ENCODE results near the gene MCM9. TPM values are rescaled to one million over a fixed set of nuclear protein-coding genes. Genes with fewer than 3 reads are reported as not detected.
A peak's percentile ranks its signal among the peaks of the same experiment; 100 is the strongest.

MCM9 gene
- total RNA-seq, 2 experiments from 2014 or later = 16.3 to 16.4 TPM

DNA sequence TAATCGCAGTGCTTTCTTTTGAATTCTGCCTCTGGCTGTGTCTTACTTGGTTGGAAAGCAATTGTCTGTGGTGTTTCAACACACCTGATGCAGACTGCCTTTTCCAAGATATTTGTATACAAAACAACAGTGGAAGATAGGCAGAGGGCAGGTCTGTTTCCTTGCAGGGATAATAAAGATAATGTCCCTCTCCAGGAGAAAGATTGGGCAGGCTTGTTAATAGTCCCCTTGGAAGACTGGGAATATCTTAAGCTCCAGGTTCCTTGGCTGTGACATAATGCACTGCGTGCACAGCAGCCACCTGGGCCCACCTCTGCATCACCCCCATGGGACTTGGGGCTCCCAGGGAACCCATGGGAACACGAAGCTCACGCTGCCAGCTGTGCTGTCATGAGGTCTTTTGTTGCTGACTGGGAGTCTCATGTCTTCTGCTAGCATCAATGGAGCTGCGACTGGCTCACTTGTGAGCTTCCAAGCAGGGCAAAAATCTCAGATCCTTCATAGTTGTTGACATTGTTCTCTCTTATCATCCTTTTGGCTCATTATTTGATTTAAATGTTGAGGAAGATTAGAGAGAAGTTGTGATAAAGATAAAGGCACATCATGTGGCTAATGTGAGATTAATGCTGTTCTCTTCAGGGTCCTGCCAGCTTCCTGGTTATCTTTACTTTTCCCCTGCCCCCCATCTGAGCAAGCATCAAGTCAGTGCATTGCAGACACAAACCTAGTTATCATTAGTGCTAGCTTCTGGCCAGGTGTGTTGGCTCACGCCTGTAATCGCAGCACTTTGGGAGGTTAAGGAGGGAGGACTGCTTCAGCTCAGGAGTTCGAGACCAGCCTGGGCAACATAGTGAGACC lies 148.1 kb downstream of the MCM9 start:
- intact Hi-C loops (cut with micrococcal nuclease) = no loop called here
- H3K27me3 Mint-ChIP-seq (ENCODE audit: low read depth) = no peaks in the 10 kb centered on the region

DNA sequence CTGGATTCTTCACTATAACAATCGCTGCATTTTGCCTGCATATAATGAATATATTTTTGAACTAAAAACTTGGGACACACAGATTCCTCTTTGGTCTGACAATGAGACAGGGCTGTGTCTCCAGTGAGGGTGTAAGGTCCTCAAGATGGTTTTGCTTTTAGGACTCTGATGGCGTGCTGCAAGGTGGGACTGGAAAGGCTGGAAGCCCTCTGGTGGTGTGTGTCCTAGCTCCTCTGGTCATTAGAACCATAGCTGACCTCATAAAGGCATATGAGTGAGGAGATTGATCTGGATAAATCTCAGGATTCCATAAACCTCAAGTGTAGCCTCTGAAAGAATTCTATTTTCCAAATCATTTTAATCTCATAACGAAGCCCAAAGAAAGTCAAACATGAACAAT lies 149.4 kb downstream of the MCM9 start:
- Mint-ChIP-seq H3K4me1 (ENCODE audit: low read depth) (peaks cover 28% of the 10 kb centered on the region), H3K27me3 (ENCODE audit: low read depth) (no peaks in the 10 kb centered on the region), H3K36me3 (ENCODE audit: low read depth) (no peaks in the 10 kb centered on the region), H3K4me3 (no peak overlapping the region), H3K27ac (no peak overlapping the region), H3K9me3 (no peaks in the 10 kb centered on the region)
- CTCF ChIA-PET = interaction anchor here (0.7 to 3.7 kb wide), 3 partner anchors 8 to 197 kb away, joined by 3 to 17 read pairs (median 4); no protein-coding TSS in a partner anchor
- intact Hi-C loops (cut with micrococcal nuclease) = no loop called here
- DNase-seq = no peak

More for the DNA sequence above, 148.1 kb downstream of the MCM9 start:
- CTCF ChIA-PET = interaction anchor here (0.6 to 3.7 kb wide), 6 partner anchors 9 to 264 kb away, joined by 3 to 17 read pairs (median 6); no protein-coding TSS in a partner anchor
- no peak for DNase-seq
- Mint-ChIP-seq H3K4me3 (no peak overlapping the region), H3K9me3 (peaks cover 6% of the 10 kb centered on the region), H3K36me3 (ENCODE audit: low read depth) (peaks cover 6% of the 10 kb centered on the region), H3K4me1 (ENCODE audit: low read depth) (peaks cover 40% of the 10 kb centered on the region), H3K27ac (no peak overlapping the region)

DNA sequence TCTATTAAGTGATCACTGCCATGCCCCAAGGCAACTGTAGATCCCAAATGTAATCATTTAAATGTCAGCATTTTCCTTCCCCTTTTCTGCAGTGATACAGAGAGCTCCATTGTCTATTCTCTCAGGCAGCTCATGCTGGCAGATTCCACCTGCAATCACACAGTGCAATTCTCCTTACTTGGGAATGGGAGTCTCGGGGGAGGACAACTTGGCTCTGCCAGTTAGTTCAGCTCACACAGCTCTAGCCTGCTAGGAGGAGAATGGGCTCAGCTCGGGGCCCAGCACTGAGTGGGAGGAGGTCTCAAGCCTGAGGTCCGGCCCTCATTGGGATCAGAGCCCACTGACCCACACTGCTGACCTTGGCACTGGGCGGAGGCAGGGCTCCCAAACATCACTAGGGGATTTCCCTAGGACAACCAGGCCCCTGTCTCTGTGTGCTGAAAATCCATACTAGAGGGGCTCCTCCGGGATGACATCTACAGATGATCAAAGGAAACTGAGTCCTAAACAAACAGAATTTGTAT lies 150.3 kb downstream of the MCM9 start:
- CTCF ChIA-PET = interaction anchor here (0.6 to 1.3 kb wide), 3 partner anchors 15 to 285 kb away, joined by 3 to 6 read pairs (median 4); no protein-coding TSS in a partner anchor

DNA sequence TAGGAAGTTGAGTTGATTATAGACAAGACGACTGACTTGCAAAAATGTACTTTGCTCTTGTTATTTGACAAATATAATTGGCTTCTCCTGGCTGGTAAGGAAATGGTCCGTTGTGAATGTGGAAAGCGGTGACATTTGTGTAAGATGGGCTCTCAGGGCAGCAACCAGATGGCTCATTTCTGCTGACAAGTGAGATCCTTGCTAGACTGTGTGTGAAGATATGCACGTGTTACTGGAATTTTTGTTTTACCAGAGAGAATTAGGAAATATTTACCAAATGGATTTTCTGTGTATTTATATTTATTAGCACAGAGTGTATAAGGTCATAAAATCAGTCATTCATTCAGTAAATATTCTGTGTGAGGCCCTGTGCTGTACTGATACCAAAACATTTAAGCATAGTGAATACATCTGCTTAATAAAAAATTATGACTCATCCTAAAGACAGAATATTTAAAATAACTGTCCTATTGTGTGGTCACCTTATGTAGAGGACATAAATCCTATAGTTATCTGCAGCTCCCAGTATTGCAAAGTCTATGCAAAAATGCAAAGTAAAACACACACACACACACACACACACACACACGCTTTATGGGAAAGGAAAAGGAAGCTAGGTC lies 150.9 kb downstream of the MCM9 start:
- H3K36me3 Mint-ChIP-seq (ENCODE audit: low read depth) = no peaks in the 10 kb centered on the region
- H3K27me3 Mint-ChIP-seq (ENCODE audit: low read depth) = no peaks in the 10 kb centered on the region
- no peak overlapping the region for H3K27ac Mint-ChIP-seq
- intact Hi-C loops (cut with micrococcal nuclease) = no loop called here
- H3K9me3 Mint-ChIP-seq = no peaks in the 10 kb centered on the region
- CTCF ChIA-PET = interaction anchor here (0.6 to 1.3 kb wide), 4 partner anchors 16 to 284 kb away, joined by 3 to 6 read pairs (median 4); no protein-coding TSS in a partner anchor
- DNase-seq = no peak
- H3K4me3 Mint-ChIP-seq = no peak overlapping the region
- peaks cover 18% of the 10 kb centered on the region for H3K4me1 Mint-ChIP-seq (ENCODE audit: low read depth)

More for the DNA sequence above, 150.3 kb downstream of the MCM9 start:
- Mint-ChIP-seq H3K27me3 (ENCODE audit: low read depth) (no peaks in the 10 kb centered on the region), H3K4me1 (ENCODE audit: low read depth) (peaks cover 23% of the 10 kb centered on the region), H3K4me3 (no peak overlapping the region), H3K36me3 (ENCODE audit: low read depth) (no peaks in the 10 kb centered on the region), H3K27ac (no peak overlapping the region), H3K9me3 (no peaks in the 10 kb centered on the region)
- intact Hi-C loops (cut with micrococcal nuclease) = no loop called here
- no peak for DNase-seq

DNA sequence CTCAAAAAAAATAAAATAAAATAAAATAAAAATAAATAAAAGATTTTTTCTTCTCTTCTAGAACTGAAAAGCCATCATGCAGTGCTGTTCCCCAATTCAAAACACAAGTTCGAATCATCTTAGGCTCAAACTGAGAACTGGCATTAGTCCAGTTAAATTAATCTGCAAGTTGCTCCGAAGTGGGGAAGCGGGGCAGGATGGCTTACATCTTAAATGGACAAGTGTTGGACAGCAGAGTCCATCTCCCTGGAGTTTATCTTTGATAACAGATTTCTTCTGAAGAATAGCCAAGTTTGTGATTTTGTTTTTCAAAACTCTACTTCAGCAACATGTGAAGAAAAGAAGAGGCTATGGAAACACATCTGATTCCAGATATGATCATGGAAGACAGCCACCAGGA lies 152.3 kb downstream of the MCM9 start:
- no peak for DNase-seq
- Mint-ChIP-seq H3K27ac (no peak overlapping the region), H3K4me3 (no peak overlapping the region), H3K27me3 (ENCODE audit: low read depth) (no peaks in the 10 kb centered on the region), H3K9me3 (no peaks in the 10 kb centered on the region), H3K36me3 (ENCODE audit: low read depth) (no peaks in the 10 kb centered on the region), H3K4me1 (ENCODE audit: low read depth) (peaks cover 10% of the 10 kb centered on the region)
- CTCF ChIA-PET = no interaction called here
- intact Hi-C loops (cut with micrococcal nuclease) = no loop called here

DNA sequence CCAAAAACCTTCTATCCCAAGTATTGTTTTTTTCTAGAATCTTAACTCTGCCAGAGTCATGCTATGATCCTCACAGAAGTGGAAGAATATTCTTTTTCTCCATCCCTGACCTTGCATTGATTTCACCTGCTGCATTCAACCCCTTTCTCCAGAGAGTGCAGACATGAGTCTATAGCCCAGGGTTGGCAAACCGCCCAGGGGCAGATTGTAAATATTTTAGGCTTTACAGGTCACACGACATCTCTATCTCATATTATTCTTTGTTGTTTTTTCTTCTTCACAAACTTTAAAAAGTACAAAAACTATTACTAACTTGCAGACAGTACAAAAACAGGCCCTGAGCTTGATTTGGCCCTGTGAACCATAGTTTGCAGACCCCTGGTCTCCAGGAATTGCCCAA lies 153.1 kb downstream of the MCM9 start:
- peaks cover 13% of the 10 kb centered on the region for H3K4me1 Mint-ChIP-seq (ENCODE audit: low read depth)
- intact Hi-C loops (cut with micrococcal nuclease) = no loop called here
- CTCF ChIA-PET = no interaction called here
- DNase-seq = no peak
- no peaks in the 10 kb centered on the region for H3K27me3 Mint-ChIP-seq (ENCODE audit: low read depth)
- H3K36me3 Mint-ChIP-seq (ENCODE audit: low read depth) = no peaks in the 10 kb centered on the region
- no peaks in the 10 kb centered on the region for H3K9me3 Mint-ChIP-seq
- H3K4me3 Mint-ChIP-seq = no peak overlapping the region
- H3K27ac Mint-ChIP-seq = no peak overlapping the region

DNA sequence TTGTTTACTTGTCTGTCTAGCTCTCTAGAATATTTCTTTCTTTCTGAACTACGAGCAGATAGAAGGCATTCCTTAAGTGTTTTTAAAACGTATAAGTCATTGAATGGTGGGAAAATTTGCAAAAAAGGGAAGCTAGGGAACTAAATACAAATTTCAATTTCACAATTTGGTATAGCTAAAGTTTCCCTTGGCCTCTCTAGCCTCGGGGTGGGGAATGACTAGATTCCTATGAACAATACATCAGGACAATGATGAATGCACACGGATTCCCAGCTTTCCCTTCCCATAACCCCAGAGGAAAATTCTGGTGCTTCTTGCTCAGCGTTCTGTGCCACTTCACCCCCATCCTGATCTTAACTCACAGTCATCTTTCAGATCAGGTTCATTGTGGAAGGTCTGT lies 154.3 kb downstream of the MCM9 start:
- Mint-ChIP-seq H3K27ac (no peak overlapping the region), H3K27me3 (ENCODE audit: low read depth) (no peaks in the 10 kb centered on the region), H3K36me3 (ENCODE audit: low read depth) (no peaks in the 10 kb centered on the region), H3K4me3 (no peak overlapping the region), H3K9me3 (no peaks in the 10 kb centered on the region), H3K4me1 (ENCODE audit: low read depth) (peaks cover 21% of the 10 kb centered on the region)
- CTCF ChIA-PET = interaction anchor here (1.1 to 2.3 kb wide), 2 partner anchors 19 to 215 kb away, joined by 3 to 8 read pairs; no protein-coding TSS in a partner anchor
- intact Hi-C loops (cut with micrococcal nuclease) = no loop called here
- no peak for DNase-seq

DNA sequence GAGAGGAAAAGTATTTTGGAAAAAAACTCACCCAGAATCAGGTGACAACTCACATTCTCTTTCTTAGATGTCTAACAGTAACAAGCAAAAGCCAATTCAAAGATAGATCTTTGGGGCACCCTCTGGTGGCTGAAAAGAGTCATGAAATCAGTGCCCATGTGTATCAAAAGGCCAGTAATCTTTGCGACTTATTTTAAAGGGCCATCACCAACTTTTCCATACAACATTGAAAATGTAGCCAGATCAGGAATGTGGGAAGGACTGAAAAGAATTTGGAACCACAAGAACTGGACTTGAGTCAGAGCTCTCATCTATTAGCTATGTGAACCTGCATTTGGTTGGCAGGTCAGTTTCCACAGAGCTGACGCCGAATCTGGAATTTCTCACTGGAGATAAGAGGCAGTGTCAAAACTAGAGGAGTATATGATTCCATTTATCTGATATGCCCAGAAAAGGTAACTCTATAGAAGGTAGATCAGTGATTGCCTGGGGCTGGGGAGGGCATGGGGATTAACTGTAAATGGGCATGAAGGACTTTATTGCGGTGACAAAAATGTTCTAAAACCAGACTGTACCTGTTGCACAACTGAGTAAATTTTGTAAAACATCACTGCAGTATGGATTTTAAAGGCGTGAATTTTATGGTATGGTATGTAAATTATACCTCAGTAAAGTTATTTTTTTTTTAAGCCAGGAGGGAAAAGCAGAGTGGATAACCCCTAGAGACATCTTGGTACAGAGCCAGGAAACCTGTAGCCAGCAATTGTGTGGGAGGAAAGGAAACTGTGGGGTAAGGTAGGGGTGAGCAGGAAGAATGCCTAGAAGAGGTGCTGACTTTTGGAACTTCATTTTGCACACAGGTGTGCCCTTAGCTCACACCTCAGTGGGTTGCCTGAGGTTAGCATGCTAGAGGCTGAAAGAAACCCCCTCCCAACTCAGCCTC lies 158.1 kb downstream of the MCM9 start:
- H3K27ac Mint-ChIP-seq = peak overlapping the region; percentile 47
- no peaks in the 10 kb centered on the region for H3K9me3 Mint-ChIP-seq
- intact Hi-C loops (cut with micrococcal nuclease) = loop anchor here (1.0 to 10.0 kb wide), 11 partner anchors 19 to 492 kb away; partner anchors contain the start of gene CEP85L
- H3K4me3 Mint-ChIP-seq = no peak overlapping the region
- CTCF ChIA-PET = interaction anchor here (0.6 to 3.2 kb wide), 11 partner anchors 8 to 211 kb away, joined by 3 to 17 read pairs (median 3); no protein-coding TSS in a partner anchor
- H3K36me3 Mint-ChIP-seq (ENCODE audit: low read depth) = no peaks in the 10 kb centered on the region
- peaks cover 23% of the 10 kb centered on the region for H3K4me1 Mint-ChIP-seq (ENCODE audit: low read depth)
- H3K27me3 Mint-ChIP-seq (ENCODE audit: low read depth) = no peaks in the 10 kb centered on the region
- peak; percentile 85 for DNase-seq

DNA sequence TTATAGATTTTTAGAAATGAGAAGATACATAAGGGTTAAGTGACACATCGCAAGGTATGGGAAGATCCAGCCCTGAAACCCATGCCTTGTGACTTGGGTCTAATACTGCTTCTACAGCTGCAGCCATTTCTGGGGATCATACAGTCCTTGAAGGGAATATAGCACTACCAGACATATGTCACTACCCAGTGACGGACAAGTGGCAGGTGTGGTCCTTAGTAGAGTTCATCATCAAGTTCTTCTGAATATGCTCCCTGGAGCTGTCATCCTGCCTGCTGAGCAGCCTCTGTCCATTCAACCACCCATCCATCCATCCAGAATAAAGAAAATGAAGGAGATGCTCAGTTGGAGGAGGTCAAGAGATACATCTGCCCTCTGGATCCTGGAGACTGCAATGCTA lies 159.6 kb downstream of the MCM9 start:
- CTCF ChIA-PET = interaction anchor here (0.8 to 2.2 kb wide), 7 partner anchors 12 to 210 kb away, joined by 3 to 15 read pairs (median 5); no protein-coding TSS in a partner anchor
- intact Hi-C loops (cut with micrococcal nuclease) = loop anchor here (10.0 kb wide), 1 partner anchor 291 kb away; no protein-coding TSS in a partner anchor

DNA sequence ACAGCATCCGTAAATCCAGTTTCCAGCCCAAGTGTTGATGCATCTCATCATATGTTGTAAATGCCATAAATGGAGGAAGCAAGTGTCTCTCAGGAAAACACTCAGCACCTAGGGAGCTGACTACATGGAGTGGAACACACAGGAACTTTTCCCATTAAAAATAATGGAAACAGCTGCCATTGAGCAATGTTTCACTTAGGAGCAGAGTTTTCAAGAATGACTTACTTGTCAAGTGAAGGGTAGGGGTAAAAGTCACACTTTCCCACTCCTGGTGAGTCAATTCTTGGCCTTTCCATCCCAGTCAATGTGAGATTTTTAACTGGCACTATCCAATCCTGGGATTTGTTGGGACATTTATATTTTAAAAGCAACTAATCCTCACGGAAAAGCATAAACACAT lies 160.4 kb downstream of the MCM9 start:
- no peaks in the 10 kb centered on the region for H3K27me3 Mint-ChIP-seq (ENCODE audit: low read depth)
- no peak overlapping the region for H3K4me3 Mint-ChIP-seq
- no peaks in the 10 kb centered on the region for H3K36me3 Mint-ChIP-seq (ENCODE audit: low read depth)
- no peak for DNase-seq
- peaks cover 30% of the 10 kb centered on the region for H3K4me1 Mint-ChIP-seq (ENCODE audit: low read depth)
- CTCF ChIA-PET = interaction anchor here (1.1 to 2.1 kb wide), 5 partner anchors 26 to 209 kb away, joined by 3 to 10 read pairs (median 4); no protein-coding TSS in a partner anchor
- intact Hi-C loops (cut with micrococcal nuclease) = loop anchor here (10.0 kb wide), 1 partner anchor 290 kb away; no protein-coding TSS in a partner anchor
- no peaks in the 10 kb centered on the region for H3K9me3 Mint-ChIP-seq
- no peak overlapping the region for H3K27ac Mint-ChIP-seq

More for the DNA sequence above, 159.6 kb downstream of the MCM9 start:
- no peak overlapping the region for H3K27ac Mint-ChIP-seq
- no peaks in the 10 kb centered on the region for H3K9me3 Mint-ChIP-seq
- H3K36me3 Mint-ChIP-seq (ENCODE audit: low read depth) = no peaks in the 10 kb centered on the region
- H3K4me1 Mint-ChIP-seq (ENCODE audit: low read depth) = peaks cover 24% of the 10 kb centered on the region
- DNase-seq = no peak
- H3K4me3 Mint-ChIP-seq = no peak overlapping the region
- no peaks in the 10 kb centered on the region for H3K27me3 Mint-ChIP-seq (ENCODE audit: low read depth)

DNA sequence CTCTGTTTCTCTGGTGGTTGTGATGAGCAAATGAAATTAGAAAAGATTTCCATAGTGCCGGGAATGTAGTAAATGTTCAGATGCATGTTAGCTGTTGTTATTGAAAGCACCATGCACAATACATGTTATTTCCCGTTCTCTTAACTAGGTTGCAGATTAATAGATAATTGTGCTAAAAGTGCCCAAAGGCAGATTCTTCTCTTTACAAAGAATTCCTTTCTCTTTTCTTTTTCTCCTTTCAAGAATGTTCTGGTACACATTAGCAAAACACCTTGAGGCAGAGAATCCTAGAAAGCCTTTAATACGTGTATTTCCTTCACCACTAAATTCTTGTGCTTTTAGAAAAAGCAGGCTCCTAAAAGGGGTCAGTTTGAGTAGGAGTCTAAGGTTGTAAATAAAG lies 162.1 kb downstream of the MCM9 start:
- no peaks in the 10 kb centered on the region for H3K36me3 Mint-ChIP-seq (ENCODE audit: low read depth)
- intact Hi-C loops (cut with micrococcal nuclease) = loop anchor here (10.0 kb wide), 1 partner anchor 288 kb away; no protein-coding TSS in a partner anchor
- no peak overlapping the region for H3K27ac Mint-ChIP-seq
- CTCF ChIA-PET = no interaction called here
- no peak for DNase-seq
- H3K9me3 Mint-ChIP-seq = no peaks in the 10 kb centered on the region
- H3K4me1 Mint-ChIP-seq (ENCODE audit: low read depth) = peaks cover 40% of the 10 kb centered on the region
- H3K27me3 Mint-ChIP-seq (ENCODE audit: low read depth) = no peaks in the 10 kb centered on the region
- no peak overlapping the region for H3K4me3 Mint-ChIP-seq

All from activated naive CD4-positive, alpha-beta T cell treated with anti-CD3 and anti-CD28 coated beads for 36 hours (primary cell).